ENCODE data around the gene EDEM3. TPM values are rescaled to one million over a fixed set of nuclear protein-coding genes. Genes with fewer than 3 reads are reported as not detected.

EDEM3 gene
- total and polyA plus RNA-seq, 5 experiments from 2014 or later = 8.8 to 43.0 (median 14.1) TPM

DNA sequence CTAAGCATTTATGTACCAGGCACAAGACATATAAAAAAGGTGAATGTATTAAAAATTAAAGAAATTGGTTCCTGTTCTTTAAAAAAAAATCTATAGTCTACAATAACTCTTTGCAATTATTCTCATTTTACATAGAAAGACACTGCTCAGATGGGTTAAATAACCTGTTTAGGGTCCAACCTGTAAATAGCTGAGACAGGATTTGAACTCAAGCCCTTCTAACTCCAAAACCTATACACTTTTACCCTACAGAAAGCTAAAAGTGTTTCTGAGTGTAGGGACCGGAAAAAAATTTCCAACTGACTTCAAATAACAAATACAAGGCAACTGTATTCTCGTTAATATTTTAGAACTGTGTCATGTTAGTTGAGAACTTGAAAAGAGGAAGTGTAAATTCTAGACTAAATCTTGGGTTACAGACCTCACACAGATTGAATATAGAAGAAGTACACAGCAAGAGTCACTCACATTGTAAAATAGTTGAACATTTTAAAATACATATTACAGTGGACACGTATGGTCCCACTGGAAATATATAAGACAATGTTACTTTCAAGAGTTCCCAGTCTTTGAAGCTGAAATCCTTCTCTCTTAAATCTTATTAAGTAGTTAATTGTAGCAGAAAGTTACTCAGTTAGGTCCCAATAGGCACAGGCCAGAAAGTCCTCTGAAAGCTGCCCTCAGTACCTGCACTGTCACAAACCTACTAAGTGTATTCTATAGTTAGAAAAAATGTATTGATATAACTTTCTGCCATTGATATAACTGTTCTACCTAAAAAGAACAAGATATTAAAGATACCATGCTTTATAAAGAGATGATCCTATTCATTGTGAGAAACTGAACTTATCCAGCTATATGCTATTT lies 7.3 kb downstream of the EDEM3 start:
- Mint-ChIP-seq H3K36me3 (peaks cover 0 to 13% (median 0%) of the 10 kb centered on the region in 3 donors), H3K27me3 (no peaks in the 10 kb centered on the region), H3K27ac (peak overlapping the region in 7 of 10 donors; percentile 22 to 91 (median 77)), H3K4me1 (peaks cover 9 to 82% (median 47%) of the 10 kb centered on the region in 4 donors), H3K4me3 (no peak overlapping the region), H3K9me3 (no peaks in the 10 kb centered on the region)
- DNase-seq = no peak
- POLR2A ChIA-PET = no interaction called here
- ATAC-seq = no peak

- peak in 2 of 10 donors; percentile 16 to 33 for DNase-seq
- H3K36me3 Mint-ChIP-seq = peaks cover 0 to 13% (median 0%) of the 10 kb centered on the region in 3 donors
- H3K27me3 Mint-ChIP-seq = no peaks in the 10 kb centered on the region
- H3K9me3 Mint-ChIP-seq = no peaks in the 10 kb centered on the region
- peak overlapping the region; percentile 33 to 91 (median 74) for H3K27ac Mint-ChIP-seq
- ATAC-seq = peak; percentile 38
- H3K4me1 Mint-ChIP-seq = peaks cover 12 to 79% (median 50%) of the 10 kb centered on the region in 4 donors
- H3K4me3 Mint-ChIP-seq = peak overlapping the region in 8 of 10 donors; percentile 12 to 54 (median 22)
- POLR2A ChIA-PET = no interaction called here
Measured at GRCh38 chr1:184745929-184746638, 8.6 kb downstream of the EDEM3 start.

DNA sequence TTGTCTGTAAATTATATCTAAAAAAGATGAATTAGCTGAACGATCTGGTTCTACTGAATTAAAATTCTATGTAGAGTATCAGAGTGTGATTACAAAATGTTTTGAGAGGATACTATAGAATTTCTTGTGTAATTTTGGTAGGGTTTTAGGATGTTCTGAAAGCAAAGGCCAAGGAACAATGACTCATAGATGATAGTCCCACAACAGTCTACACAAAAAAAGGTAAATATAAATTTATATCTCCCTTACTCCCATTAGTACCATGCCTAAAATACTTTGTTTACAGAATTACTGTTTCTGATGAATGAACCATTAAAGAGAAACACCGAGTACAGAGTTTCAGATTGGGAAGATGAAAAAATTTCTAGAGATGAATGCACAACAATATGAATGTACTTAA lies 9.5 kb downstream of the EDEM3 start:
- Mint-ChIP-seq H3K4me3 (no peak overlapping the region), H3K27ac (peak overlapping the region in 8 of 10 donors; percentile 31 to 86 (median 75)), H3K27me3 (no peaks in the 10 kb centered on the region), H3K36me3 (peaks cover 0 to 13% (median 0%) of the 10 kb centered on the region in 3 donors), H3K4me1 (peaks cover 12 to 81% (median 56%) of the 10 kb centered on the region in 4 donors), H3K9me3 (no peaks in the 10 kb centered on the region)
- ATAC-seq = no peak
- DNase-seq = no peak
- POLR2A ChIA-PET = interaction anchor here (2.3 kb wide), 1 partner anchor 9 kb away, joined by 9 read pairs; the partner anchor contains the start of gene EDEM3

DNA sequence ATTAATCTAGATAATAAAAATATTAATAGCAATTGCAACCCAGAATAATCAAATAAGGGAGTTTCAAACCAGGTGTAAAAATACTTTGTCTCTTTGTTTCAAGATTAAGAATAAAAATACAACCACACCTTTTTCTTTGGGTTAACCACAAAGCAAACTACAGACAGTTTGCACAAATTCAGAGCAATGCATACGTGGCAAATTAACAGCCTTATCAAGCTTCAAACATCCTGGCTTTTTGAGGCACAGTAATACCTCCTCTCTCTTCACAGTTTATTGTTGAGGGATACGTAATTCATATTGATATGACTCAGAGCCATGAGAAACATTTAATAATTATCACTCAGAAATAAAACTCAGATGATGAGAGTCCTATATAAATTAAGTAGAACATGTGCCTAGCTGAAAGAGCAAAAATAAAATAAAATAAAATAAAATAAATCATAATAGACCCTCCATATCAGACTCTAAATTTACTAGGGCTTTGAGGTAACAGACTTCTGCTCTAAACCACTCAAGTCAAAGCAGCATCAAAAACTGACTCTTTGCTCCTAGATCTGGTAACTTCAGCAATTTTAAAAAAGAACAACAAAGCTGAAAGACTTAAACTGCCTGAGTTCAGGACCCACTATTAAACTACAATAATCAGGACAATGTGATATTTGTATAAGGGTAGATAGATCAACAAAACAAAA lies 11.4 kb downstream of the EDEM3 start:
- H3K27ac Mint-ChIP-seq = peak overlapping the region; percentile 81 to 96 (median 89)
- peak in 5 of 10 donors; percentile 27 to 82 (median 65) for DNase-seq
- POLR2A ChIA-PET = interaction anchor here (1.3 to 2.3 kb wide), 3 partner anchors 10 to 13 kb away, joined by 4 to 9 read pairs (median 5); partner anchors contain the start of gene EDEM3
- ATAC-seq = peak; percentile 96 to 99
- H3K27me3 Mint-ChIP-seq = no peaks in the 10 kb centered on the region
- H3K4me1 Mint-ChIP-seq = peaks cover 12 to 70% (median 54%) of the 10 kb centered on the region in 4 donors
- peaks cover 0 to 9% (median 0%) of the 10 kb centered on the region in 3 donors for H3K36me3 Mint-ChIP-seq
- no peaks in the 10 kb centered on the region for H3K9me3 Mint-ChIP-seq
- peak overlapping the region in 9 of 10 donors; percentile 57 to 77 (median 73) for H3K4me3 Mint-ChIP-seq

DNA sequence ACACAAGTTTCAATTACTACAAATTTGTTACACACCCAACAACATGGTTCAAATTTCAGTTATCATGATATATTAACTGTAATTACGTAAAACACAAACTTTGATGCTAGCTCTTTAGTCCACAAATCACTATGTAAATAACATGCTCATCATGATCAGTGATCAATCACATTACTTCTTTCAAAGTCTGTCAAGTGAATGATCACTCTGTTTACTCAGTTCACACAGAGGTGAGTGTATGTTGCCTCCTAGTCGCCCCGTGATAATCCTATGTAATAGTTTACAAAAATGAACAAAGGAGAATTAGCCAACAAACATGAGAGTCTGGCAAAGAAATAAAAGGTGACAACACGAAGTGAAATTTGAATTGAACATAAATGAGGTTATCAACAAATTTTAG lies 14.3 kb downstream of the EDEM3 start:
- no peak for DNase-seq
- Mint-ChIP-seq H3K27ac (peak overlapping the region in 1 of 10 donors; percentile 3), H3K27me3 (no peaks in the 10 kb centered on the region), H3K4me1 (peaks cover 12 to 49% (median 43%) of the 10 kb centered on the region in 4 donors), H3K4me3 (no peak overlapping the region), H3K9me3 (no peaks in the 10 kb centered on the region), H3K36me3 (peaks cover 0 to 20% (median 13%) of the 10 kb centered on the region in 3 donors)
- no peak for ATAC-seq
- POLR2A ChIA-PET = no interaction called here

- Mint-ChIP-seq H3K27me3 (no peaks in the 10 kb centered on the region), H3K9me3 (no peaks in the 10 kb centered on the region), H3K4me1 (peaks cover 12 to 48% (median 38%) of the 10 kb centered on the region in 4 donors), H3K27ac (peak overlapping the region in 1 of 10 donors; percentile 46), H3K4me3 (no peak overlapping the region), H3K36me3 (peaks cover 0 to 21% (median 16%) of the 10 kb centered on the region in 3 donors)
- no peak for ATAC-seq
- POLR2A ChIA-PET = no interaction called here
- no peak for DNase-seq
Measured at GRCh38 chr1:184739796-184740195, 14.9 kb downstream of the EDEM3 start.

DNA sequence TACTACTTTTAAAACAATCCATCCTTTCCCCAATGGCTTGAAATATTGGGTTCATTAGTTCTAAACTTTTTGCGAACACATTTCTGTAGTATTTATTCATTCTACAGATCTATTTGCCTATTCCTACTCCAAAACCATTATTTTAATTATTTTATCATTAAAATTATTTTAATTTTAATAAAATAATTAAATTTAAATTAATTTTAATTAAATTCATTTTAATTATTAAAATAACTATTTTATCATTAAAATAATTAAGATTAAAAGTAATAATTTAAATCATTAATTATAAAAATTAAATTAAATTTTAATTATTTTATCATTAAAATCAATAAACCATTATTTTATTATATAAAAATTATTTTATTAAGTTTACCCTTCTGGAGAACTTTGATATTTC lies 15.6 kb downstream of the EDEM3 start:
- H3K27me3 Mint-ChIP-seq = no peaks in the 10 kb centered on the region
- peaks cover 10 to 41% (median 33%) of the 10 kb centered on the region in 4 donors for H3K4me1 Mint-ChIP-seq
- H3K36me3 Mint-ChIP-seq = peaks cover 0 to 26% (median 20%) of the 10 kb centered on the region in 3 donors
- H3K27ac Mint-ChIP-seq = no peak overlapping the region
- H3K4me3 Mint-ChIP-seq = no peak overlapping the region
- POLR2A ChIA-PET = no interaction called here
- no peak for ATAC-seq
- no peak for DNase-seq
- H3K9me3 Mint-ChIP-seq = no peaks in the 10 kb centered on the region

DNA sequence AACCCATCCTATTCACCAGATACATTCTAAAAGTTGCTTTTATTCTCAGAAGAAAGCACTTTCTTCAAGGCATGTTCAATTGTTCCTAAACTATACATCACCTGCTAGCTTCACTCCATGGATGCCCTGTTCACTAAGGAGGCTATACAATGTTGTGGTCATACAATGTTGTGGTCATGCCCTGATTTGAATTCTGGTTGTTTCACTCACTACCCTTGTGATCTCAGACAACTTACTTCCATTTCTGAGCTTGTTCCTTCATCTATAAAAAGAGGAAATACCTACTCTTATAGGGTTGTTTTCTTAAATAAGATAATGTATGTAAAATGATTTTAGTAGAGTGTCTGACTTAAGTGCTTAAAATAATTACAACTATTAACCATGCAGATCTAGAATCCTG lies 19.7 kb downstream of the EDEM3 start:
- Mint-ChIP-seq H3K27me3 (no peaks in the 10 kb centered on the region), H3K4me1 (peaks cover 10 to 20% (median 13%) of the 10 kb centered on the region in 4 donors), H3K36me3 (peaks cover 0 to 62% (median 28%) of the 10 kb centered on the region in 3 donors), H3K27ac (no peak overlapping the region), H3K9me3 (no peaks in the 10 kb centered on the region), H3K4me3 (no peak overlapping the region)
- DNase-seq = no peak
- POLR2A ChIA-PET = no interaction called here
- ATAC-seq = no peak

DNA sequence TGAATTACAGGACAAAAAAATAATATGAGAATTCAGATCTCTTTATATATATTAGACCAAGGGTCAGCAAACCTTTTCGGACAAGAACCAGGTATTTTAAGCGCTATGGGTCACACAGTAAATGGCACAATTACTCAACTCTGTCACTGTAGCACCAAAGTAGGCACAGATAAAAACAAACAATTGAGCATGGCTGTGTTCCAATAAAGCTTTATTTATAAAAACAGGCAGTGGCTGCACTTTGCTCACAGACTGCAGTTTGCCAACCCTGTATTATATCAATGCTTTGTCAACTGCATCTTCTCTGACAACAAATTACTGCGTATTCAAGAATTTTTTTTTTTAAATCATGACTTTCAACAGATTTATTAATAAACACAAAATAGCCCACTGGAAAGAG lies 29.8 kb downstream of the EDEM3 start:
- H3K4me1 Mint-ChIP-seq = no peaks in the 10 kb centered on the region
- H3K27me3 Mint-ChIP-seq = no peaks in the 10 kb centered on the region
- H3K4me3 Mint-ChIP-seq = no peak overlapping the region
- no peak overlapping the region for H3K27ac Mint-ChIP-seq
- H3K9me3 Mint-ChIP-seq = no peaks in the 10 kb centered on the region
- ATAC-seq (no peak), DNase-seq (no peak)
- peaks cover 0 to 72% (median 24%) of the 10 kb centered on the region in 3 donors for H3K36me3 Mint-ChIP-seq
- POLR2A ChIA-PET = no interaction called here

DNA sequence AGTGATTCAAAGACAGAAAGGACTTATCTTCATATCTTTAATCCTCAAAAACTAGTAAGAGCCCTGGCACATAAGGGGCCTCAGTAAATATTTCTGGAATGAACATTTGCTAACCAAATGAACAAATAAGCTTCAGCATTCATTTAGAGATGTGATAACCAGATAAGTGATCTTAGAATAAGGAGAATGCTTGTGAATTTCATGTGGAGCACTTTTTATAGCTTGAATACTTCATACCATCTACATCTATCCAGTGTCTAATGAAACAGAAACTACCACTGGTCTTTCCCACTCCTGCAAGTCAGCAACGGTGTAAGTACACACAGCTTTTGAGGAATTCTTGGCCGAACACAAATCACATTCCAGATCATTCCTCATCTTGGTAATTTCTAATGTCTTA lies 38.5 kb downstream of the EDEM3 start:
- DNase-seq (no peak), ATAC-seq (no peak)
- Mint-ChIP-seq H3K36me3 (peaks cover 0 to 79% (median 27%) of the 10 kb centered on the region in 3 donors), H3K9me3 (no peaks in the 10 kb centered on the region), H3K4me1 (peaks cover 0 to 1% (median 0%) of the 10 kb centered on the region in 4 donors), H3K27ac (peak overlapping the region in 3 of 10 donors; percentile 4 to 40 (median 7)), H3K27me3 (no peaks in the 10 kb centered on the region), H3K4me3 (no peak overlapping the region)
- POLR2A ChIA-PET = interaction anchor here (1.4 kb wide), 1 partner anchor 38 kb away, joined by 3 read pairs; no protein-coding TSS in a partner anchor

GRCh38 chr1:184709418-184709817 lies 45.2 kb downstream of the EDEM3 start:
- ATAC-seq (no peak), DNase-seq (no peak)
- Mint-ChIP-seq H3K27me3 (no peaks in the 10 kb centered on the region), H3K27ac (peak overlapping the region in 2 of 10 donors; percentile 13 to 78), H3K36me3 (peaks cover 16 to 90% (median 32%) of the 10 kb centered on the region in 3 donors), H3K4me1 (peaks cover 0 to 6% (median 0%) of the 10 kb centered on the region in 4 donors), H3K9me3 (no peaks in the 10 kb centered on the region), H3K4me3 (no peak overlapping the region)
- POLR2A ChIA-PET = no interaction called here

- H3K27me3 Mint-ChIP-seq = no peaks in the 10 kb centered on the region
- peaks cover 21 to 90% (median 28%) of the 10 kb centered on the region in 3 donors for H3K36me3 Mint-ChIP-seq
- ATAC-seq (no peak), DNase-seq (no peak)
- no peaks in the 10 kb centered on the region for H3K9me3 Mint-ChIP-seq
- H3K4me1 Mint-ChIP-seq = peaks cover 0 to 6% (median 1%) of the 10 kb centered on the region in 4 donors
- H3K27ac Mint-ChIP-seq = peak overlapping the region in 4 of 10 donors; percentile 24 to 42 (median 36)
- POLR2A ChIA-PET = interaction anchor here (0.7 kb wide), 1 partner anchor 47 kb away, joined by 3 read pairs; no protein-coding TSS in a partner anchor
- no peak overlapping the region for H3K4me3 Mint-ChIP-seq
Measured at GRCh38 chr1:184708084-184708676, 46.5 kb downstream of the EDEM3 start.
